SK-N-SH treated with all-trans-retinoic acid at 6 μM for 48 hours (cell line): ENCODE results near the gene PCID2.

ENCODE experiments used
- ATAC-seq: fragments of 200-7000 bp; cut with Tn5 transposase; 3 replicates; pipeline ENCODE4 v1.9.1; 2020; ENCODE audit warnings: mild to moderate bottlenecking, moderate library complexity
- ARNTL ChIP-seq: fragments of 450-650 bp; formaldehyde crosslinking; IDR thresholded peaks from 2 replicates; pipeline ENCODE4 v1.5.0; 2020; ENCODE audit warnings: low read depth, mild to moderate bottlenecking, moderate library complexity, borderline replicate concordance
- BACH2 ChIP-seq: fragments of 250-450 bp; sonication (Bioruptor Pico); IDR thresholded peaks from 2 replicates; pipeline ENCODE4 v1.9.0; 2021; ENCODE audit warnings: mild to moderate bottlenecking, borderline replicate concordance
- CSDC2 ChIP-seq: fragments of 250-450 bp; sonication (Bioruptor Pico); IDR thresholded peaks from 2 replicates; pipeline ENCODE4 v1.5.0; 2020; ENCODE audit warnings: mild to moderate bottlenecking, moderate library complexity
- CSRNP3 ChIP-seq: fragments of 250-450 bp; sonication (Bioruptor Pico); IDR thresholded peaks from 2 replicates; pipeline ENCODE4 v1.5.1; 2021; ENCODE audit warnings: mild to moderate bottlenecking, moderate library complexity
- ESRRG ChIP-seq: fragments of 250-450 bp; sonication (Bioruptor Pico); IDR thresholded peaks from 2 replicates; pipeline ENCODE4 v1.6.1; 2021; ENCODE audit warnings: mild to moderate bottlenecking
- GLIS3 ChIP-seq: fragments of 250-450 bp; sonication (Bioruptor Pico); IDR thresholded peaks from 2 replicates; pipeline ENCODE4 v1.5.0; 2020; ENCODE audit warnings: mild to moderate bottlenecking, moderate library complexity
- ISL1 ChIP-seq: fragments of 250-450 bp; sonication (Bioruptor Pico); IDR thresholded peaks from 2 replicates; pipeline ENCODE4 v2.1.2; 2022; ENCODE audit warnings: mild to moderate bottlenecking, moderate library complexity
- POU6F1 ChIP-seq: fragments of 250-450 bp; sonication (Bioruptor Pico); IDR thresholded peaks from 2 replicates; pipeline ENCODE4 v1.8.0; 2021; ENCODE audit warnings: low read depth, mild to moderate bottlenecking, moderate library complexity, borderline replicate concordance
- PPARA ChIP-seq: fragments of 250-450 bp; sonication (Bioruptor Pico); IDR thresholded peaks from 2 replicates; pipeline ENCODE4 v1.5.0; 2020; ENCODE audit warnings: mild to moderate bottlenecking, borderline replicate concordance
- RARB ChIP-seq: fragments of 250-450 bp; sonication (Bioruptor Pico); IDR thresholded peaks from 2 replicates; pipeline ENCODE4 v1.8.0; 2021; ENCODE audit warnings: mild to moderate bottlenecking, moderate library complexity
- SNAI2 ChIP-seq: fragments of 250-450 bp; sonication (Bioruptor Pico); IDR thresholded peaks from 2 replicates; pipeline ENCODE4 v1.5.0; 2020; ENCODE audit warnings: mild to moderate bottlenecking, moderate library complexity
- TCF4 ChIP-seq: fragments of 250-450 bp; sonication (Bioruptor Pico); IDR thresholded peaks from 2 replicates; pipeline ENCODE4 v1.8.0; 2021; ENCODE audit warnings: mild to moderate bottlenecking, moderate library complexity, borderline replicate concordance
- TOX ChIP-seq: fragments of 250-450 bp; sonication (Bioruptor Pico); IDR thresholded peaks from 2 replicates; pipeline ENCODE4 v1.8.0; 2021; ENCODE audit warnings: mild to moderate bottlenecking, moderate library complexity, borderline replicate concordance
- ZC3H10 ChIP-seq: fragments of 250-450 bp; sonication (Bioruptor Pico); IDR thresholded peaks from 2 replicates; pipeline ENCODE4 v1.5.1; 2021; ENCODE audit warnings: mild to moderate bottlenecking, moderate library complexity
- ZFP30 ChIP-seq: fragments of 450-650 bp; formaldehyde crosslinking; IDR thresholded peaks from 2 replicates; pipeline ENCODE4 v1.5.0; 2022; ENCODE audit warnings: mild to moderate bottlenecking, moderate library complexity
- ZNF565 ChIP-seq: fragments of 450-650 bp; formaldehyde crosslinking; conservative IDR thresholded peaks from 2 replicates; pipeline ENCODE4 v1.5.0; 2020; ENCODE audit warnings: low read depth, mild to moderate bottlenecking, moderate library complexity
- ZNF8 ChIP-seq: fragments of 450-650 bp; formaldehyde crosslinking; IDR thresholded peaks from 2 replicates; pipeline ENCODE4 v1.5.0; 2020; ENCODE audit warnings: mild to moderate bottlenecking, moderate library complexity
- TF ChIP-seq, protein P1 (sequence below): fragments of 250-450 bp; sonication (Bioruptor Pico); IDR thresholded peaks from 2 replicates; pipeline ENCODE4 v1.8.0; 2020; ENCODE audit warnings: mild to moderate bottlenecking, moderate library complexity, borderline replicate concordance
- TF ChIP-seq, protein P2 (sequence below): fragments of 250-450 bp; sonication (Bioruptor Pico); IDR thresholded peaks from 2 replicates; pipeline ENCODE4 v1.5.0; 2020; ENCODE audit warnings: mild to moderate bottlenecking, moderate library complexity

PCID2 gene

GRCh38 chr13:113207890-113208420, 514 bp downstream of the PCID2 start (continued):
- TF ChIP-seq, protein P1, sequence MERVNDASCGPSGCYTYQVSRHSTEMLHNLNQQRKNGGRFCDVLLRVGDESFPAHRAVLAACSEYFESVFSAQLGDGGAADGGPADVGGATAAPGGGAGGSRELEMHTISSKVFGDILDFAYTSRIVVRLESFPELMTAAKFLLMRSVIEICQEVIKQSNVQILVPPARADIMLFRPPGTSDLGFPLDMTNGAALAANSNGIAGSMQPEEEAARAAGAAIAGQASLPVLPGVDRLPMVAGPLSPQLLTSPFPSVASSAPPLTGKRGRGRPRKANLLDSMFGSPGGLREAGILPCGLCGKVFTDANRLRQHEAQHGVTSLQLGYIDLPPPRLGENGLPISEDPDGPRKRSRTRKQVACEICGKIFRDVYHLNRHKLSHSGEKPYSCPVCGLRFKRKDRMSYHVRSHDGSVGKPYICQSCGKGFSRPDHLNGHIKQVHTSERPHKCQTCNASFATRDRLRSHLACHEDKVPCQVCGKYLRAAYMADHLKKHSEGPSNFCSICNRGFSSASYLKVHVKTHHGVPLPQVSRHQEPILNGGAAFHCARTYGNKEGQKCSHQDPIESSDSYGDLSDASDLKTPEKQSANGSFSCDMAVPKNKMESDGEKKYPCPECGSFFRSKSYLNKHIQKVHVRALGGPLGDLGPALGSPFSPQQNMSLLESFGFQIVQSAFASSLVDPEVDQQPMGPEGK = no peak
- no peak for TF ChIP-seq ISL1 (CRISPR knock-in tag)
- no peak for TF ChIP-seq GLIS3 (CRISPR knock-in tag)

DNA sequence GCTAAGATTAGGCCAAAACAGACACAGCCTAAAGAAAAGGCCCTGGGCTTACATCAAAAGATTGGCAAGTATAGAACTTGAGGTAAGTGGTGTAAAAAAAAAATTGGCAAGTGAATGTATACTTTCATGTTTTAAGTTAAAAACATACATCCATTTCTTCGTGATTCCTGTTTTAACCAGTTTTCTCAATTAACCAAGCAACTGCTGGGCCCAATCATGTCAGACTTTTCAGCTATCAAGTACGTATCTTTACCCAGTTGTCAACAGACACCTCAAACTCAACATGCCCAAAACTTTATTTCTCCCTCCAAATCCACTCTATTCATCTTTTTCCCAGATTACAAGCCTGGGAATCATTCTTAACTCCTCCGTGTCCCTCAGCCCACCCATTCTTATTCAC, 1.0 kb downstream of the PCID2 start:
- no peak for ATAC-seq
- TF ChIP-seq ISL1 (CRISPR knock-in tag) (no peak), RARB (CRISPR knock-in tag) (no peak), CSDC2 (CRISPR knock-in tag) (no peak), SNAI2 (CRISPR knock-in tag) (no peak), ZNF565 (no peak), ZC3H10 (CRISPR knock-in tag) (no peak), GLIS3 (CRISPR knock-in tag) (no peak), BACH2 (CRISPR knock-in tag) (no peak), ESRRG (CRISPR knock-in tag) (no peak), CSRNP3 (no peak)
- TF ChIP-seq, protein P2, sequence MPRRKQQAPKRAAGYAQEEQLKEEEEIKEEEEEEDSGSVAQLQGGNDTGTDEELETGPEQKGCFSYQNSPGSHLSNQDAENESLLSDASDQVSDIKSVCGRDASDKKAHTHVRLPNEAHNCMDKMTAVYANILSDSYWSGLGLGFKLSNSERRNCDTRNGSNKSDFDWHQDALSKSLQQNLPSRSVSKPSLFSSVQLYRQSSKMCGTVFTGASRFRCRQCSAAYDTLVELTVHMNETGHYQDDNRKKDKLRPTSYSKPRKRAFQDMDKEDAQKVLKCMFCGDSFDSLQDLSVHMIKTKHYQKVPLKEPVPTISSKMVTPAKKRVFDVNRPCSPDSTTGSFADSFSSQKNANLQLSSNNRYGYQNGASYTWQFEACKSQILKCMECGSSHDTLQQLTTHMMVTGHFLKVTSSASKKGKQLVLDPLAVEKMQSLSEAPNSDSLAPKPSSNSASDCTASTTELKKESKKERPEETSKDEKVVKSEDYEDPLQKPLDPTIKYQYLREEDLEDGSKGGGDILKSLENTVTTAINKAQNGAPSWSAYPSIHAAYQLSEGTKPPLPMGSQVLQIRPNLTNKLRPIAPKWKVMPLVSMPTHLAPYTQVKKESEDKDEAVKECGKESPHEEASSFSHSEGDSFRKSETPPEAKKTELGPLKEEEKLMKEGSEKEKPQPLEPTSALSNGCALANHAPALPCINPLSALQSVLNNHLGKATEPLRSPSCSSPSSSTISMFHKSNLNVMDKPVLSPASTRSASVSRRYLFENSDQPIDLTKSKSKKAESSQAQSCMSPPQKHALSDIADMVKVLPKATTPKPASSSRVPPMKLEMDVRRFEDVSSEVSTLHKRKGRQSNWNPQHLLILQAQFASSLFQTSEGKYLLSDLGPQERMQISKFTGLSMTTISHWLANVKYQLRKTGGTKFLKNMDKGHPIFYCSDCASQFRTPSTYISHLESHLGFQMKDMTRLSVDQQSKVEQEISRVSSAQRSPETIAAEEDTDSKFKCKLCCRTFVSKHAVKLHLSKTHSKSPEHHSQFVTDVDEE (CRISPR knock-in tag) = no peak
- TF ChIP-seq, protein P1 = no peak

DNA sequence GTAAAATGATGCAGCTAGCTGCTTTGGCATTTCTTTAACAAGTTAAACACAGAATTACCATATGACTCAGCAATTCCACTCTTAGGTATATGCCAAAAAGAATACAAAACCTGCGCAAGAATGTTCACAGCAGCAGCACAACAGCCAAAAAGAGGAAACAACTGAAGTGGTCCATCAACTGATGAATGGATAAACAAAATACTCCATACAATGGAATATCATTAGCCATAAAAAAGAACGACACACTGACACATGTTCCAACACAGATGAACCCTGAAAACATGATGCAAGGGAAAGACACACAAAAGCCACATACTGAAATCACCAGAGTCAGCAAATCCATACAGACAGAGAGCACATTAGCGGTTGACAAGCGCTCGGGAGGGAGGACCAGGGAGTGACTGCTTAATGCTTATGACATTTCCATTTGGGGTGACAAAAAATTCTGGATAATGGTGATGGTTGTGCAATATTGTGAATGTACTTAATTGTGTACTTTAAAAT, 3.0 kb downstream of the PCID2 start:
- no peak for ATAC-seq
- no peak for TF ChIP-seq ISL1 (CRISPR knock-in tag)
- no peak for TF ChIP-seq SNAI2 (CRISPR knock-in tag)
- no peak for TF ChIP-seq ESRRG (CRISPR knock-in tag)

DNA sequence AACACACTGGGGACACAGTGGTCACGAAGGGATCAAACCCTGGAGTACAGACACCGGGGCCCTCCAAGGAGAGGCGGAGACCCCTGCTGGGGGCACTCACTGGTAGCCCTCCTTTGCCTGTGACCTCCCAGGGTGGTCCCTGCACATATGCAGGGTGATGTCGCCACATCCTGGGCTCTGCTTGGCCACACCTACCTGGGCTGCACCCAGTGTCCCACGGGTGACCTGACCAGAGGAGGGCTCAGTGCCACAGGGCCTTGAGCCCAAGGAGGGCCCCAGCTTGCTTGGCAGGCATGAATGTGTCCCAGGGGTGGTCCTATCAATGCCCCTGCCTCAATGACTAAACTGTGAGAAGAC, 4.1 kb downstream of the PCID2 start:
- no peak for ATAC-seq
- TF ChIP-seq PPARA = no peak
- TF ChIP-seq TCF4 (CRISPR knock-in tag) = no peak
- no peak for TF ChIP-seq RARB (CRISPR knock-in tag)
- TF ChIP-seq POU6F1 (CRISPR knock-in tag) = no peak
- no peak for TF ChIP-seq GLIS3 (CRISPR knock-in tag)
- no peak for TF ChIP-seq ZNF8 (CRISPR knock-in tag)
- no peak for TF ChIP-seq ZFP30 (CRISPR knock-in tag)
- TF ChIP-seq ZC3H10 (CRISPR knock-in tag) = no peak
- no peak for TF ChIP-seq TOX (CRISPR knock-in tag)
- TF ChIP-seq, protein P2 (CRISPR knock-in tag) = no peak
- no peak for TF ChIP-seq ARNTL (CRISPR knock-in tag)
- TF ChIP-seq CSDC2 (CRISPR knock-in tag) = no peak
